Measurements from ENCODE around the gene TMEM88.

DNA sequence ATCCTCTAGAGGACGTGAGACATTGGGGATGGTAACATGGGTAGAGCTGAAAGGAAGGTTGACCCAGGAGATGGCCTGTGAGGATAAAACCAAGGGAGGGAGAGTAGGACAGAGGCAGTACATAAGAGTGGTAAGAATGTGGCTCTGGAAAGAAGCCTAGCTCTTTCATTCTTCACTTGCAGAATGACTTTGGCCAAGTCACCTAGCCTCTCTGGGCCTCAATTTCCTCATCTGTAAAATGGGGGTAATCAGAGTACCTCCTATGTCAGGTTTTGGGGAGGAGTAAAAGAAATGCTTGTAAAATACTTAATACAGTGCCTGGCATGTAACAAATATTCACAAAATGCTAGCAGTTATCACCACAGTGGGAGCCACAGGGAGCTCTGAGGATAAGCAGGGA is 14.0 kb upstream of the TMEM88 start:
- TF ChIP-seq EZH2phosphoT487 (IDR thresholded peaks at IDR 0.05; ENCODE audit: borderline replicate concordance, low read length) = no peak
- TF ChIP-seq, protein P1, sequence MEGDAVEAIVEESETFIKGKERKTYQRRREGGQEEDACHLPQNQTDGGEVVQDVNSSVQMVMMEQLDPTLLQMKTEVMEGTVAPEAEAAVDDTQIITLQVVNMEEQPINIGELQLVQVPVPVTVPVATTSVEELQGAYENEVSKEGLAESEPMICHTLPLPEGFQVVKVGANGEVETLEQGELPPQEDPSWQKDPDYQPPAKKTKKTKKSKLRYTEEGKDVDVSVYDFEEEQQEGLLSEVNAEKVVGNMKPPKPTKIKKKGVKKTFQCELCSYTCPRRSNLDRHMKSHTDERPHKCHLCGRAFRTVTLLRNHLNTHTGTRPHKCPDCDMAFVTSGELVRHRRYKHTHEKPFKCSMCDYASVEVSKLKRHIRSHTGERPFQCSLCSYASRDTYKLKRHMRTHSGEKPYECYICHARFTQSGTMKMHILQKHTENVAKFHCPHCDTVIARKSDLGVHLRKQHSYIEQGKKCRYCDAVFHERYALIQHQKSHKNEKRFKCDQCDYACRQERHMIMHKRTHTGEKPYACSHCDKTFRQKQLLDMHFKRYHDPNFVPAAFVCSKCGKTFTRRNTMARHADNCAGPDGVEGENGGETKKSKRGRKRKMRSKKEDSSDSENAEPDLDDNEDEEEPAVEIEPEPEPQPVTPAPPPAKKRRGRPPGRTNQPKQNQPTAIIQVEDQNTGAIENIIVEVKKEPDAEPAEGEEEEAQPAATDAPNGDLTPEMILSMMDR (conservative IDR thresholded peaks at IDR 0.05; ENCODE audit: low read depth, low read length) = no peak

Data from PC-3 (cell line).